Calu3 (cell line): ENCODE measurements around the gene TSR3. TPM values are rescaled to one million over a fixed set of nuclear protein-coding genes. Genes with fewer than 3 reads are reported as not detected.

ENCODE experiments used
- BruUV-seq: library from RNA; stranded (reverse); fragments of 400-500 nt; replicated peaks from 2 replicates; lab custom pipeline; 2021; lab: Mats Ljungman, UMichigan
- CTCF ChIA-PET: fragments of 300-600 bp; sonication (Branson Sonifier 250); formaldehyde crosslinking; loops from one replicate; lab custom pipeline; 2022; ENCODE audit warnings: antibody characterized with exemption; lab: Charles Lee
- DNase-seq: peaks from one replicate; pipeline ENCODE4 v3.0.0; 2022
- H3K27ac Mint-ChIP-seq: one replicate; pipeline ENCODE4 v1.8.0; 2022; ENCODE audit warnings: mixed read lengths; ENCODE audit not compliant: unreplicated experiment
- H3K27me3 Mint-ChIP-seq: one replicate; pipeline ENCODE4 v1.8.0; 2022; ENCODE audit warnings: mixed read lengths; ENCODE audit not compliant: unreplicated experiment
- H3K36me3 Mint-ChIP-seq: one replicate; pipeline ENCODE4 v1.8.0; 2022; ENCODE audit warnings: mild to moderate bottlenecking, moderate library complexity, mixed read lengths; ENCODE audit not compliant: insufficient read depth, unreplicated experiment
- H3K4me1 Mint-ChIP-seq: one replicate; pipeline ENCODE4 v1.8.0; 2022; ENCODE audit warnings: mild to moderate bottlenecking, low read depth, mixed read lengths; ENCODE audit not compliant: unreplicated experiment
- H3K4me3 Mint-ChIP-seq: one replicate; pipeline ENCODE4 v1.8.0; 2022; ENCODE audit warnings: mild to moderate bottlenecking, low read depth, moderate library complexity, mixed read lengths; ENCODE audit not compliant: unreplicated experiment
- H3K9me3 Mint-ChIP-seq: one replicate; pipeline ENCODE4 v1.8.0; 2022; ENCODE audit warnings: low read depth, mixed read lengths; ENCODE audit not compliant: unreplicated experiment
- intact Hi-C: fragments of 100-400 bp; cut with micrococcal nuclease; formaldehyde crosslinking; loops from one replicate; pipeline ENCODE4 v1.10.0; 2022; ENCODE audit not compliant: unreplicated experiment
- total RNA-seq: library from RNA; stranded (reverse); gene quantifications from 2 replicates; pipeline ENCODE4 v1.2.3, GENCODE V29; 2022
- TF ChIP-seq, protein P1 (sequence below): fragments of 200-600 bp; IDR thresholded peaks from one replicate; pipeline ENCODE4 v1.8.0; 2022; ENCODE audit warnings: antibody characterized with exemption; ENCODE audit not compliant: unreplicated experiment

Gene TSR3
- total RNA-seq, 1 experiment from 2014 or later = 59.4 TPM

GRCh38 chr16:1375741-1376410, 24.2 kb upstream of the TSR3 start:
- Mint-ChIP-seq H3K9me3 (no peaks in the 10 kb centered on the region), H3K4me1 (peaks cover 16% of the 10 kb centered on the region), H3K4me3 (no peak overlapping the region), H3K27ac (no peak overlapping the region), H3K27me3 (no peaks in the 10 kb centered on the region), H3K36me3 (peaks cover 28% of the 10 kb centered on the region)
- no peak for DNase-seq
- TF ChIP-seq, protein P1, sequence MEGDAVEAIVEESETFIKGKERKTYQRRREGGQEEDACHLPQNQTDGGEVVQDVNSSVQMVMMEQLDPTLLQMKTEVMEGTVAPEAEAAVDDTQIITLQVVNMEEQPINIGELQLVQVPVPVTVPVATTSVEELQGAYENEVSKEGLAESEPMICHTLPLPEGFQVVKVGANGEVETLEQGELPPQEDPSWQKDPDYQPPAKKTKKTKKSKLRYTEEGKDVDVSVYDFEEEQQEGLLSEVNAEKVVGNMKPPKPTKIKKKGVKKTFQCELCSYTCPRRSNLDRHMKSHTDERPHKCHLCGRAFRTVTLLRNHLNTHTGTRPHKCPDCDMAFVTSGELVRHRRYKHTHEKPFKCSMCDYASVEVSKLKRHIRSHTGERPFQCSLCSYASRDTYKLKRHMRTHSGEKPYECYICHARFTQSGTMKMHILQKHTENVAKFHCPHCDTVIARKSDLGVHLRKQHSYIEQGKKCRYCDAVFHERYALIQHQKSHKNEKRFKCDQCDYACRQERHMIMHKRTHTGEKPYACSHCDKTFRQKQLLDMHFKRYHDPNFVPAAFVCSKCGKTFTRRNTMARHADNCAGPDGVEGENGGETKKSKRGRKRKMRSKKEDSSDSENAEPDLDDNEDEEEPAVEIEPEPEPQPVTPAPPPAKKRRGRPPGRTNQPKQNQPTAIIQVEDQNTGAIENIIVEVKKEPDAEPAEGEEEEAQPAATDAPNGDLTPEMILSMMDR = no peak
- CTCF ChIA-PET = no interaction called here
- intact Hi-C loops = no loop called here
- no TSS peak for BruUV-seq

DNA sequence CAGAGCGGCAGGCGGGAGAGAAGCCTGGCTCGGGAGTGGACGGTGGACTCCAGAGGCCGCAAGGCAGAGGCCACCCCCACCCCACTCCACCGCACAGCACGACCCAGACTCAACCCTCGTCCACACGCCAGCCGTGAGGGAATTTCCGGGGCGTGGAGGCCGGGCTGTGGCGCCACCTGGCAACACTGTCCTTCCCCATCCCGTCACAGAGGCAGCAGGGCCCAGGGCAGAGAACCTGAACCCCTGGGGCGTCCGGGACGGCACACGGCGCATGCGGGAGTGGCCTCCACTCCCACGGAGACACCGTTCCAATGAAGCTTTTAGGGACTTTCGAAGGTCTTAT, 23.6 kb upstream of the TSR3 start:
- H3K36me3 Mint-ChIP-seq = peaks cover 26% of the 10 kb centered on the region
- TF ChIP-seq, protein P1 = no peak
- DNase-seq = no peak
- no peak overlapping the region for H3K4me3 Mint-ChIP-seq
- H3K9me3 Mint-ChIP-seq = no peaks in the 10 kb centered on the region
- H3K4me1 Mint-ChIP-seq = peaks cover 16% of the 10 kb centered on the region
- CTCF ChIA-PET = no interaction called here
- no TSS peak for BruUV-seq
- H3K27me3 Mint-ChIP-seq = no peaks in the 10 kb centered on the region
- no peak overlapping the region for H3K27ac Mint-ChIP-seq
- intact Hi-C loops = no loop called here

GRCh38 chr16:1374418-1375297, 23.0 kb upstream of the TSR3 start:
- no TSS peak for BruUV-seq
- CTCF ChIA-PET = no interaction called here
- H3K36me3 Mint-ChIP-seq = peaks cover 21% of the 10 kb centered on the region

GRCh38 chr16:1372292-1372950, 20.7 kb upstream of the TSR3 start:
- Mint-ChIP-seq H3K4me3 (no peak overlapping the region), H3K27ac (no peak overlapping the region), H3K9me3 (no peaks in the 10 kb centered on the region), H3K4me1 (no peaks in the 10 kb centered on the region), H3K36me3 (peaks cover 8% of the 10 kb centered on the region), H3K27me3 (no peaks in the 10 kb centered on the region)
- no TSS peak for BruUV-seq
- CTCF ChIA-PET = no interaction called here
- TF ChIP-seq, protein P1 = no peak
- no peak for DNase-seq
- intact Hi-C loops = no loop called here

More at GRCh38 chr16:1374418-1375297, 23.0 kb upstream of the TSR3 start:
- Mint-ChIP-seq H3K27me3 (no peaks in the 10 kb centered on the region), H3K4me1 (peaks cover 16% of the 10 kb centered on the region), H3K9me3 (no peaks in the 10 kb centered on the region), H3K4me3 (no peak overlapping the region), H3K27ac (no peak overlapping the region)
- TF ChIP-seq, protein P1 = no peak
- intact Hi-C loops = no loop called here
- no peak for DNase-seq
